Islet precursor cell (in vitro differentiated cells): ENCODE data around the gene MAP3K14.

Experiments used
- DNase-seq: peaks from one replicate; pipeline ENCODE4 v3.0.0-alpha.2; 2018

MAP3K14 gene

GRCh38 chr17:45221081-45222013, 95.5 kb downstream of the MAP3K14 start, which contains the start of gene FMNL1:
Gene FMNL1 (plus strand): TSS chr17:45221885. CDS start chr17:45222125, 240 bp downstream.
- DNase-seq: peak; percentile 59

GRCh38 chr17:45220079-45220478, 96.7 kb downstream of the MAP3K14 start:
- no peak for DNase-seq

GRCh38 chr17:45218895-45219661, 97.7 kb downstream of the MAP3K14 start:
- DNase-seq: peak; percentile 93
